HG03442 (cell line): ENCODE results near the gene MAP4K2.

Experiments used
- ATAC-seq: cut with Tn5 transposase; IDR thresholded peaks from one replicate; pipeline ENCODE4 v1.9.1; 2021; ENCODE audit warnings: mild to moderate bottlenecking, moderate library complexity; ENCODE audit not compliant: unreplicated experiment

Gene MAP4K2

GRCh38 chr11:64755681-64756361 lies 47.2 kb downstream of the MAP4K2 start:
- ATAC-seq, result no peak

- no peak for ATAC-seq
These were observed 47.9 kb downstream of the MAP4K2 start for GRCh38 chr11:64754919-64755662.

- no peak for ATAC-seq
These were observed 48.7 kb downstream of the MAP4K2 start for GRCh38 chr11:64754124-64754918.

GRCh38 chr11:64753380-64754123 lies 49.5 kb downstream of the MAP4K2 start:
- ATAC-seq, result no peak

GRCh38 chr11:64753019-64753379 lies 50.0 kb downstream of the MAP4K2 start:
- no peak for ATAC-seq

GRCh38 chr11:64752175-64752970 lies 50.6 kb downstream of the MAP4K2 start:
- ATAC-seq, result no peak

GRCh38 chr11:64751580-64751979 lies 51.4 kb downstream of the MAP4K2 start:
- no peak for ATAC-seq

GRCh38 chr11:64751136-64751535 lies 51.9 kb downstream of the MAP4K2 start:
- no peak for ATAC-seq

- no peak for ATAC-seq
These were observed 52.5 kb downstream of the MAP4K2 start for GRCh38 chr11:64750361-64751054.

- ATAC-seq, result no peak
These were observed 54.9 kb downstream of the MAP4K2 start for GRCh38 chr11:64747961-64748665.

GRCh38 chr11:64746486-64746885 lies 56.5 kb downstream of the MAP4K2 start:
- no peak for ATAC-seq

- ATAC-seq, result no peak
These were observed 57.3 kb downstream of the MAP4K2 start for GRCh38 chr11:64745521-64746328.

- ATAC-seq, result no peak
These were observed 57.9 kb downstream of the MAP4K2 start for GRCh38 chr11:64745189-64745520.

- ATAC-seq, result no peak
These were observed 58.3 kb downstream of the MAP4K2 start for GRCh38 chr11:64744544-64745188.

GRCh38 chr11:64743591-64744543 lies 59.1 kb downstream of the MAP4K2 start, which contains the start of gene RASGRP2:
Gene RASGRP2, minus strand, starts transcription at chr11:64744142. Its CDS starts 1,276 bp downstream, at chr11:64742866.
- ATAC-seq, result no peak

GRCh38 chr11:64742889-64743590 lies 60.0 kb downstream of the MAP4K2 start:
- no peak for ATAC-seq
